ENCODE data around the gene CELA3A. TPM values are rescaled to one million over a fixed set of nuclear protein-coding genes. Genes with fewer than 3 reads are reported as not detected.

The CELA3A gene
- total and polyA plus RNA-seq, 2 of the 13 experiments (the other 11 are each of a cell fraction or from before 2014, with no cell fraction given), result 0.09 TPM; not detected in 1

- in situ Hi-C loops (cut with HindIII; ENCODE audit: extremely low pct_ligation_motif_present, low pct_unique_long_range_greater_than_20kb) (no loop called here), intact Hi-C loops (cut with micrococcal nuclease; ENCODE audit: unreplicated experiment) (no loop called here)
- Histone ChIP-seq H3K4me3 (replicated peaks in 1 of 3; ENCODE audit: insufficient read depth in 1 of 3, low read depth in 2 of 3, low read length in 3 of 3) (no peak overlapping the region), H4K20me1 (ENCODE audit: insufficient read depth, low read length) (no peaks in the 10 kb centered on the region), H3K27me3 (ENCODE audit: control insufficient read depth in 1 of 2, insufficient read depth in 2 of 2, low read length in 2 of 2) (no peaks in the 10 kb centered on the region), H3K4me1 (ENCODE audit: insufficient read depth, low read length) (peaks cover 37% of the 10 kb centered on the region), H3K9ac (ENCODE audit: insufficient read depth, low read depth, low read length) (no peak overlapping the region), H2AFZ (ENCODE audit: low read length) (no peak overlapping the region), H3K4me2 (ENCODE audit: low read depth, low read length) (peak overlapping the region; percentile 41), H3K9me3 (ENCODE audit: low read length) (no peaks in the 10 kb centered on the region), H3K27ac (ENCODE audit: extremely low read length, insufficient read depth, low read length) (no peak overlapping the region), H3K36me3 (replicated peaks in 1 of 2; ENCODE audit: control insufficient read depth in 1 of 2, insufficient read depth in 2 of 2, low read length in 2 of 2) (no peaks in the 10 kb centered on the region), H3K79me2 (ENCODE audit: insufficient read depth, low read length) (no peaks in the 10 kb centered on the region)
- ChIA-PET POLR2A (interaction anchor here (0.8 to 2.6 kb wide), 5 partner anchors 9 to 15 kb away, joined by 3 to 10 read pairs (median 6); partner anchors contain the start of gene CDC42), CTCF (ENCODE audit: low intra/inter-chr PET ratio, low total read pairs) (no interaction called here)
- DNase-seq (ENCODE audit: low spot score), result no peak
- WGBS (ENCODE audit: low lambda C conversion rate), result 26% methylated on average over 6 of the region's 6 CpGs
- no peak for TF ChIP-seq ZNF557 (CRISPR knock-in tag; IDR thresholded peaks at IDR 0.05)
- no peak for TF ChIP-seq PITX1 (CRISPR knock-in tag; IDR thresholded peaks at IDR 0.05)
- no peak for TF ChIP-seq SP2 (CRISPR knock-in tag; IDR thresholded peaks at IDR 0.05)
- TF ChIP-seq ONECUT2 (CRISPR knock-in tag; IDR thresholded peaks at IDR 0.05), result no peak
- TF ChIP-seq, protein P1, sequence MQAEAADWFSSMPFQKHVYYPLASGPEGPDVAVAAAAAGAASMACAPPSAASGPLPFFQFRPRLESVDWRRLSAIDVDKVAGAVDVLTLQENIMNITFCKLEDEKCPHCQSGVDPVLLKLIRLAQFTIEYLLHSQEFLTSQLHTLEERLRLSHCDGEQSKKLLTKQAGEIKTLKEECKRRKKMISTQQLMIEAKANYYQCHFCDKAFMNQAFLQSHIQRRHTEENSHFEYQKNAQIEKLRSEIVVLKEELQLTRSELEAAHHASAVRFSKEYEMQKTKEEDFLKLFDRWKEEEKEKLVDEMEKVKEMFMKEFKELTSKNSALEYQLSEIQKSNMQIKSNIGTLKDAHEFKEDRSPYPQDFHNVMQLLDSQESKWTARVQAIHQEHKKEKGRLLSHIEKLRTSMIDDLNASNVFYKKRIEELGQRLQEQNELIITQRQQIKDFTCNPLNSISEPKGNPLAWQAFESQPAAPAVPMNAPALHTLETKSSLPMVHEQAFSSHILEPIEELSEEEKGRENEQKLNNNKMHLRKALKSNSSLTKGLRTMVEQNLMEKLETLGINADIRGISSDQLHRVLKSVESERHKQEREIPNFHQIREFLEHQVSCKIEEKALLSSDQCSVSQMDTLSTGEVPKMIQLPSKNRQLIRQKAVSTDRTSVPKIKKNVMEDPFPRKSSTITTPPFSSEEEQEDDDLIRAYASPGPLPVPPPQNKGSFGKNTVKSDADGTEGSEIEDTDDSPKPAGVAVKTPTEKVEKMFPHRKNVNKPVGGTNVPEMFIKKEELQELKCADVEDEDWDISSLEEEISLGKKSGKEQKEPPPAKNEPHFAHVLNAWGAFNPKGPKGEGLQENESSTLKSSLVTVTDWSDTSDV (CRISPR knock-in tag; IDR thresholded peaks at IDR 0.05), result no peak
- TF ChIP-seq RXRB (CRISPR knock-in tag; IDR thresholded peaks at IDR 0.05; ENCODE audit: borderline replicate concordance), result no peak
- no peak for TF ChIP-seq NPAS2 (CRISPR knock-in tag; IDR thresholded peaks at IDR 0.05; ENCODE audit: borderline replicate concordance)
- TF ChIP-seq, protein P2, sequence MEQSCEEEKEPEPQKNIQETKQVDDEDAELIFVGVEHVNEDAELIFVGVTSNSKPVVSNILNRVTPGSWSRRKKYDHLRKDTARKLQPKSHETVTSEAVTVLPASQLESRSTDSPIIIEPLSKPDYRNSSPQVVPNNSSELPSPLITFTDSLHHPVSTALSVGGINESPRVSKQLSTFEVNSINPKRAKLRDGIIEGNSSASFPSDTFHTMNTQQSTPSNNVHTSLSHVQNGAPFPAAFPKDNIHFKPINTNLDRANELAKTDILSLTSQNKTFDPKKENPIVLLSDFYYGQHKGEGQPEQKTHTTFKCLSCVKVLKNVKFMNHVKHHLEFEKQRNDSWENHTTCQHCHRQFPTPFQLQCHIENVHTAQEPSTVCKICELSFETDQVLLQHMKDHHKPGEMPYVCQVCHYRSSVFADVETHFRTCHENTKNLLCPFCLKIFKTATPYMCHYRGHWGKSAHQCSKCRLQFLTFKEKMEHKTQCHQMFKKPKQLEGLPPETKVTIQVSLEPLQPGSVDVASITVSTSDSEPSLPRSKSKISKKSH (CRISPR knock-in tag; IDR thresholded peaks at IDR 0.05; ENCODE audit: borderline replicate concordance), result no peak
- TF ChIP-seq ARHGAP35 (CRISPR knock-in tag; IDR thresholded peaks at IDR 0.05; ENCODE audit: borderline replicate concordance), result no peak
- no peak for TF ChIP-seq NONO (IDR thresholded peaks at IDR 0.05)
- no peak for TF ChIP-seq NONO (CRISPR knock-in tag; conservative IDR thresholded peaks at IDR 0.05)
- no peak for TF ChIP-seq PCBP1 (IDR thresholded peaks at IDR 0.05; ENCODE audit: borderline replicate concordance, low read depth, low read length)
- TF ChIP-seq ZNF136 (CRISPR knock-in tag; IDR thresholded peaks at IDR 0.05; ENCODE audit: low read depth), result no peak
- no peak for TF ChIP-seq RAD21 (CRISPR knock-in tag; IDR thresholded peaks at IDR 0.05)
- no peak for TF ChIP-seq ZFAT (CRISPR knock-in tag; conservative IDR thresholded peaks at IDR 0.05)
- TF ChIP-seq, protein P3, sequence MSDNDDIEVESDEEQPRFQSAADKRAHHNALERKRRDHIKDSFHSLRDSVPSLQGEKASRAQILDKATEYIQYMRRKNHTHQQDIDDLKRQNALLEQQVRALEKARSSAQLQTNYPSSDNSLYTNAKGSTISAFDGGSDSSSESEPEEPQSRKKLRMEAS (IDR thresholded peaks at IDR 0.05), result no peak
- TF ChIP-seq HNRNPK (IDR thresholded peaks at IDR 0.05; ENCODE audit: low read depth, low read length, poor library complexity, severe bottlenecking), result no peak
- no peak for TF ChIP-seq ZNF496 (CRISPR knock-in tag; IDR thresholded peaks at IDR 0.05; ENCODE audit: insufficient replicate concordance)
- no peak for TF ChIP-seq SOX13 (IDR thresholded peaks at IDR 0.05)
- no peak for TF ChIP-seq SOX13 (CRISPR knock-in tag; conservative IDR thresholded peaks at IDR 0.05 in 1 of 2, IDR thresholded peaks at IDR 0.05 in 1 of 2)
- no peak for TF ChIP-seq SP140L (CRISPR knock-in tag; IDR thresholded peaks at IDR 0.05; ENCODE audit: borderline replicate concordance)
- no peak for FAIRE-seq
- BruUV-seq (replicated peaks), result no TSS peak
- ATAC-seq, result peak; percentile 67
These were observed 38.3 kb downstream of the CELA3A start for GRCh38 chr1:22039594-22040285.
